ENCODE results near the gene GDPD2.
"Not testable (repeated sequence)": the region's sequence is repeated elsewhere in the genome, so short reads cannot be mapped to it uniquely, and the experiment has no call there.

GRCh38 chrX:70400181-70400580, 22.9 kb upstream of the GDPD2 start:
- not testable (repeated sequence) for TF ChIP-seq CHD4 (IDR thresholded peaks at IDR 0.05; ENCODE audit: borderline replicate concordance); CTCF (IDR thresholded peaks at IDR 0.05); BCL3 (IDR thresholded peaks at IDR 0.05); ZSCAN20 (CRISPR knock-in tag; IDR thresholded peaks at IDR 0.05); SREBF2 (IDR thresholded peaks at IDR 0.05)

Data from A549 (cell line).